ENCODE data around the gene LYST.

DNA sequence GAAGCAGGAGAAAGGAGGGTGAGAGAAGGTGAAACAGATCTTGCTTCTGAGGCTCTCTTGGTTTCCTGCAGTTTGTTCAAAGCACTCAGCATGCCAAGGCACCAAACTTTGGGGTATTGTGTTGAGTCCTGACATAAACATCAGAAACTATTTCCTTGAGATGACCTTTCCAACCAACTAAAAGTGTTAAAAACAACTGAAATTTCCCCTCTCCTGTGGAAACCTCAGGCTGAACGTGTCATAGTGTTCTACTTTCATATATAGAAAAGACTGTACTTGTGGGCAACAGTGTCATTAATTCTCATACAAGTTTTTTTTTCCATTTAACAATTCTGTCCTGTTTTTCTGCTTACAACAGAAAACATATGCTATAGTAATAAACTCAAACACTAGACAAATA, 6.3 kb upstream of the LYST start:
- TF ChIP-seq, protein P1, sequence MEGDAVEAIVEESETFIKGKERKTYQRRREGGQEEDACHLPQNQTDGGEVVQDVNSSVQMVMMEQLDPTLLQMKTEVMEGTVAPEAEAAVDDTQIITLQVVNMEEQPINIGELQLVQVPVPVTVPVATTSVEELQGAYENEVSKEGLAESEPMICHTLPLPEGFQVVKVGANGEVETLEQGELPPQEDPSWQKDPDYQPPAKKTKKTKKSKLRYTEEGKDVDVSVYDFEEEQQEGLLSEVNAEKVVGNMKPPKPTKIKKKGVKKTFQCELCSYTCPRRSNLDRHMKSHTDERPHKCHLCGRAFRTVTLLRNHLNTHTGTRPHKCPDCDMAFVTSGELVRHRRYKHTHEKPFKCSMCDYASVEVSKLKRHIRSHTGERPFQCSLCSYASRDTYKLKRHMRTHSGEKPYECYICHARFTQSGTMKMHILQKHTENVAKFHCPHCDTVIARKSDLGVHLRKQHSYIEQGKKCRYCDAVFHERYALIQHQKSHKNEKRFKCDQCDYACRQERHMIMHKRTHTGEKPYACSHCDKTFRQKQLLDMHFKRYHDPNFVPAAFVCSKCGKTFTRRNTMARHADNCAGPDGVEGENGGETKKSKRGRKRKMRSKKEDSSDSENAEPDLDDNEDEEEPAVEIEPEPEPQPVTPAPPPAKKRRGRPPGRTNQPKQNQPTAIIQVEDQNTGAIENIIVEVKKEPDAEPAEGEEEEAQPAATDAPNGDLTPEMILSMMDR (conservative IDR thresholded peaks at IDR 0.05; ENCODE audit: low read length) = no peak
- no peak for TF ChIP-seq EZH2phosphoT487 (IDR thresholded peaks at IDR 0.05; ENCODE audit: borderline replicate concordance)
